Hepatocyte (in vitro differentiated cells): Measurements from ENCODE around the gene SETD5. TPM values are rescaled to one million over a fixed set of nuclear protein-coding genes. Genes with fewer than 3 reads are reported as not detected.
A peak's percentile ranks its signal among the peaks of the same experiment; 100 is the strongest.

Experiments
- DNase-seq: peaks from one replicate; pipeline ENCODE4 v3.0.0-alpha.2; 2016; ENCODE audit warnings: low spot score
- H2AFZ ChIP-seq: fragments of 200-600 bp; sonication (generic); 2 replicates; pipeline ENCODE4 v1.6.0; 2016; ENCODE audit warnings: antibody characterized with exemption, mild to moderate bottlenecking
- H3K27ac ChIP-seq: fragments of 200-600 bp; sonication (generic); 2 replicates; pipeline ENCODE4 v1.5.1; 2016; ENCODE audit warnings: mild to moderate bottlenecking
- H3K27me3 ChIP-seq: fragments of 200-600 bp; sonication (generic); 2 replicates; pipeline ENCODE4 v1.6.1; 2016
- H3K36me3 ChIP-seq: fragments of 200-600 bp; sonication (generic); replicated peaks from 2 replicates; pipeline ENCODE4 v1.5.1; 2016; ENCODE audit warnings: low read depth; ENCODE audit not compliant: insufficient read depth
- H3K4me1 ChIP-seq: fragments of 200-600 bp; sonication (generic); 2 replicates; pipeline ENCODE4 v1.5.1; 2016; ENCODE audit warnings: mild to moderate bottlenecking, moderate library complexity; ENCODE audit not compliant: insufficient read depth
- H3K4me2 ChIP-seq: fragments of 200-600 bp; sonication (generic); 2 replicates; pipeline ENCODE4 v1.6.0; 2016
- H3K4me3 ChIP-seq: fragments of 200-600 bp; sonication (generic); 2 replicates; pipeline ENCODE4 v1.5.1; 2016; ENCODE audit warnings: mild to moderate bottlenecking
- H3K79me2 ChIP-seq: fragments of 200-600 bp; sonication (generic); 2 replicates; pipeline ENCODE4 v1.6.0; 2017; ENCODE audit warnings: mild to moderate bottlenecking
- H3K9me2 ChIP-seq: fragments of 200-600 bp; sonication (generic); replicated peaks from 2 replicates; pipeline ENCODE4 v1.6.0; 2017; ENCODE audit warnings: mild to moderate bottlenecking; ENCODE audit not compliant: insufficient read depth
- H3K9me3 ChIP-seq: fragments of 200-600 bp; sonication (generic); 2 replicates; pipeline ENCODE4 v1.5.1; 2016; ENCODE audit warnings: low read depth, mild to moderate bottlenecking
- H4K20me1 ChIP-seq: fragments of 200-600 bp; sonication (generic); 2 replicates; pipeline ENCODE4 v1.6.0; 2016; ENCODE audit warnings: mild to moderate bottlenecking; ENCODE audit not compliant: insufficient read depth, poor library complexity, severe bottlenecking
- CTCF ChIP-seq: fragments of 200-600 bp; sonication (generic); IDR thresholded peaks from 2 replicates; pipeline ENCODE4 v1.5.1; 2016; ENCODE audit warnings: antibody characterized with exemption, mild to moderate bottlenecking; ENCODE audit not compliant: poor library complexity
- EZH2 ChIP-seq: fragments of 200-600 bp; sonication (generic); IDR thresholded peaks from 2 replicates; pipeline ENCODE4 v1.6.1; 2016; ENCODE audit warnings: antibody characterized with exemption, mild to moderate bottlenecking, borderline replicate concordance
- EZH2phosphoT487 ChIP-seq: fragments of 200-600 bp; sonication (generic); IDR thresholded peaks from one replicate; pipeline ENCODE4 v1.6.1; 2018; ENCODE audit warnings: antibody characterized with exemption, mild to moderate bottlenecking, low read depth, moderate library complexity; ENCODE audit not compliant: unreplicated experiment, severe bottlenecking
- WGBS: methylation state at CpG from one replicate; pipeline ENCODE4 v1.1.6; 2016; ENCODE audit warnings: low lambda C conversion rate; ENCODE audit errors: missing lambda C conversion rate; 5-methylcytosine and 5-hydroxymethylcytosine counted together
- polyA plus RNA-seq: library from polyadenylated mRNA; unstranded; fragments of >200 nt; fragmentation: Nextera tagmentation; extraction: Ambion mirVana; gene quantifications from 2 replicates; pipeline ENCODE4 v1.2.1, GENCODE V29; 2016
- total RNA-seq: library from RNA; depleted of rRNA; stranded (reverse); fragments of >200 nt; gene quantifications from 2 replicates; pipeline ENCODE4 v1.2.3, GENCODE V29; 2014

Gene SETD5
- total and polyA plus RNA-seq, 2 experiments from 2014 or later, result 75.2 to 110 TPM

- Histone ChIP-seq H3K4me1 (no peaks in the 10 kb centered on the region), H3K9me2 (no peaks in the 10 kb centered on the region), H3K4me2 (no peak overlapping the region), H3K27me3 (peaks cover 30% of the 10 kb centered on the region), H3K36me3 (no peaks in the 10 kb centered on the region), H2AFZ (no peak overlapping the region), H3K9me3 (no peaks in the 10 kb centered on the region), H3K79me2 (no peaks in the 10 kb centered on the region), H3K27ac (no peak overlapping the region), H4K20me1 (no peaks in the 10 kb centered on the region), H3K4me3 (no peak overlapping the region)
- WGBS, result 87% methylated on average over 6 of the region's 6 CpGs
- TF ChIP-seq CTCF (no peak), EZH2 (no peak), EZH2phosphoT487 (no peak)
- DNase-seq, result no peak
Measured at GRCh38 chr3:9501226-9501625, 103.8 kb downstream of the SETD5 start.

GRCh38 chr3:9503283-9503682 lies 105.9 kb downstream of the SETD5 start:
- Histone ChIP-seq H3K36me3 (no peaks in the 10 kb centered on the region), H3K79me2 (no peaks in the 10 kb centered on the region), H3K4me1 (no peaks in the 10 kb centered on the region), H3K4me2 (no peak overlapping the region), H3K9me3 (no peaks in the 10 kb centered on the region), H4K20me1 (no peaks in the 10 kb centered on the region), H3K9me2 (no peaks in the 10 kb centered on the region), H3K27me3 (peaks cover 32% of the 10 kb centered on the region), H3K27ac (no peak overlapping the region), H2AFZ (no peak overlapping the region), H3K4me3 (no peak overlapping the region)
- DNase-seq, result peak; percentile 82
- TF ChIP-seq CTCF (peak; percentile 71), EZH2phosphoT487 (no peak)
- WGBS, result 12% methylated on average over 4 of the region's 4 CpGs

- no peak for DNase-seq
- no peak for TF ChIP-seq EZH2phosphoT487
- TF ChIP-seq CTCF, result no peak
- TF ChIP-seq EZH2, result no peak
Measured at GRCh38 chr3:9507586-9508578, 110.5 kb downstream of the SETD5 start.

More at GRCh38 chr3:9507586-9508578, 110.5 kb downstream of the SETD5 start:
- Histone ChIP-seq H4K20me1 (no peaks in the 10 kb centered on the region), H3K9me3 (no peaks in the 10 kb centered on the region), H3K4me1 (no peaks in the 10 kb centered on the region), H3K27me3 (peaks cover 16% of the 10 kb centered on the region), H3K27ac (no peak overlapping the region), H3K79me2 (no peaks in the 10 kb centered on the region), H3K9me2 (no peaks in the 10 kb centered on the region), H3K36me3 (no peaks in the 10 kb centered on the region), H3K4me2 (no peak overlapping the region), H3K4me3 (no peak overlapping the region), H2AFZ (no peak overlapping the region)
- WGBS, result 74% methylated on average over 14 of the region's 14 CpGs
